Type B pancreatic cell (in vitro differentiated cells): ENCODE measurements around the gene TUBG1. TPM values are rescaled to one million over a fixed set of nuclear protein-coding genes. Genes with fewer than 3 reads are reported as not detected.

Experiments
- DNase-seq: peaks from one replicate; pipeline ENCODE4 v3.0.0; 2021; ENCODE audit warnings: mixed read lengths; ENCODE audit not compliant: unreplicated experiment; ENCODE audit errors: extremely low spot score
- H3K27ac Mint-ChIP-seq: 2 replicates; pipeline ENCODE4 v1.8.0; 2021; ENCODE audit warnings: mild to moderate bottlenecking, mixed read lengths
- H3K27me3 Mint-ChIP-seq: 2 replicates; pipeline ENCODE4 v1.8.0; 2021; ENCODE audit warnings: mixed read lengths
- H3K36me3 Mint-ChIP-seq: 2 replicates; pipeline ENCODE4 v1.8.0; 2021; ENCODE audit warnings: mixed read lengths
- H3K4me1 Mint-ChIP-seq: one replicate; pipeline ENCODE4 v1.8.0; 2021; ENCODE audit warnings: mixed read lengths; ENCODE audit not compliant: unreplicated experiment
- H3K4me3 Mint-ChIP-seq: 2 replicates; pipeline ENCODE4 v1.8.0; 2021; ENCODE audit warnings: mild to moderate bottlenecking, mixed read lengths
- H3K9me3 Mint-ChIP-seq: 2 replicates; pipeline ENCODE4 v1.8.0; 2021; ENCODE audit warnings: mixed read lengths
- long read RNA-seq: library from polyadenylated mRNA; unstranded; transcript quantifications from one replicate; pipeline ENCODE4 v2.0.0, GENCODE V29; 2020
- total RNA-seq: library from RNA; stranded (reverse); gene quantifications from 2 replicates; pipeline ENCODE4 v1.2.1, GENCODE V29; 2021; ENCODE audit warnings: low replicate concordance
- TF ChIP-seq, protein P1 (sequence below): fragments of 200-600 bp; sonication (generic); conservative IDR thresholded peaks from 2 replicates; pipeline ENCODE4 v1.5.0; 2021; ENCODE audit warnings: antibody characterized with exemption, mild to moderate bottlenecking

TUBG1 gene
- total RNA-seq: 44.7 and 63.2 TPM in 2 replicates
- long read RNA-seq, transcript TUBG1-201 (11 exons, 1,611 nt): major isoform, 68 of 73 reads
- long read RNA-seq, partial matches to known transcripts: 5 of 73 reads
- long read RNA-seq, other reads (novel, unspliced or antisense): 0 of 73 reads

DNA sequence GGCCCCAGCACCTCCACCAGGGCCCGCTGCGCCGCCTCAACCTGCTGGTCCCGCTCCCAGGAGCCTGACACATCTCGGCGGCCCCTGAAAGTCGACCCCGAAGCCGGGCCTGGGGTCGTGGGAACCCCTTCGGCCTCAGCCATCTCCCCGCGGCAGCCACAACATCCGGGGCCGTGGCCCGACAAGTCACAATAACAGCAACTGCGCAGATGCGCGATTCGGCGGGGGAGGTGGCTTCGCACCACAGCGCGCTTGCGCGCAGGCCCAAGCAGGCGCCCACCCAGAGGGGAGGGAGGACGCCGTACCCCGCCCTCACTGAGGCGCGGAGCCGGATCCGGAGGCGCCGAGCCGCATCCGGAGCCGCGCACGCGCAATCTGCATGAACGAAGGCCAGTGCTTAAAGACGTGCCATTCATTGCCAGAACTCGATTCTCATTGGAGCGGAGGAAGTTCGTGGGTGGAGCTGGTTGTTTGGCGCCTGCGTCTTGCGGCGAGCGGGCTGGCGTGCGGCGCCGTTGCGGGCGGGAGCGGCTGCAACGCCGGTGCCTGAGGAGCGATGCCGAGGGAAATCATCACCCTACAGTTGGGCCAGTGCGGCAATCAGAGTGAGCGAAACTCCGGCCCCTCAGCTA lies at the start of gene TUBG1, which contains the start of gene RETREG3:
TUBG1 (plus strand) TSS at position 502 of the 632 bp plus-strand sequence; CDS start at position 557, 55 bp downstream.
RETREG3 (minus strand) TSS at position 193 of the 632 bp plus-strand sequence; CDS start at position 143, 50 bp downstream.
- peaks cover 9% of the 10 kb centered on the region for H3K4me1 Mint-ChIP-seq
- TF ChIP-seq, protein P1, sequence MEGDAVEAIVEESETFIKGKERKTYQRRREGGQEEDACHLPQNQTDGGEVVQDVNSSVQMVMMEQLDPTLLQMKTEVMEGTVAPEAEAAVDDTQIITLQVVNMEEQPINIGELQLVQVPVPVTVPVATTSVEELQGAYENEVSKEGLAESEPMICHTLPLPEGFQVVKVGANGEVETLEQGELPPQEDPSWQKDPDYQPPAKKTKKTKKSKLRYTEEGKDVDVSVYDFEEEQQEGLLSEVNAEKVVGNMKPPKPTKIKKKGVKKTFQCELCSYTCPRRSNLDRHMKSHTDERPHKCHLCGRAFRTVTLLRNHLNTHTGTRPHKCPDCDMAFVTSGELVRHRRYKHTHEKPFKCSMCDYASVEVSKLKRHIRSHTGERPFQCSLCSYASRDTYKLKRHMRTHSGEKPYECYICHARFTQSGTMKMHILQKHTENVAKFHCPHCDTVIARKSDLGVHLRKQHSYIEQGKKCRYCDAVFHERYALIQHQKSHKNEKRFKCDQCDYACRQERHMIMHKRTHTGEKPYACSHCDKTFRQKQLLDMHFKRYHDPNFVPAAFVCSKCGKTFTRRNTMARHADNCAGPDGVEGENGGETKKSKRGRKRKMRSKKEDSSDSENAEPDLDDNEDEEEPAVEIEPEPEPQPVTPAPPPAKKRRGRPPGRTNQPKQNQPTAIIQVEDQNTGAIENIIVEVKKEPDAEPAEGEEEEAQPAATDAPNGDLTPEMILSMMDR: peak; percentile 53
- H3K9me3 Mint-ChIP-seq: no peaks in the 10 kb centered on the region
- H3K4me3 Mint-ChIP-seq: peak within 1 kb of the TSS; percentile 100
- H3K36me3 Mint-ChIP-seq: peaks cover 6% of the 10 kb centered on the region
- peak within 1 kb of the TSS; percentile 81 for H3K27ac Mint-ChIP-seq
- DNase-seq: peak; percentile 100
- no peaks in the 10 kb centered on the region for H3K27me3 Mint-ChIP-seq

DNA sequence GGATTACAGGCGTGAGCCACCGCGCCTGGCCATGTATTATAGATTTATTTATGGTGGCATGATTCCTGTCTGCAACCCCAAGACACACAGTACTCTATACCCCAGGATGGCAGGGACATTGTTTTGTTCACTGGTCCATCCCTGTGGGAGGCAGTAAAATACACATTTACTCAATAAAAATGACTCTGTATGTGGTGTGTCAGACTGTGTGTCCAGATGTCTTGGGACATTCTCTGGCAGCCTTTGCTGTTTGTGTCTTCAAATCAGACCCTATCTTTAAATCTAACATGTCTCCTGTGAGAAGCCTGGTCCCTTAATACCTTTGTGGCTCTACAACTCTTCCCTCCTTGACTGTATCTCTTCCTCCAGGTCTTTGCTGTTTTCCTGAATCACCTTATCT lies 49.2 kb upstream of the TUBG1 start:
- H3K27ac Mint-ChIP-seq: peak overlapping the region; percentile 59

DNA sequence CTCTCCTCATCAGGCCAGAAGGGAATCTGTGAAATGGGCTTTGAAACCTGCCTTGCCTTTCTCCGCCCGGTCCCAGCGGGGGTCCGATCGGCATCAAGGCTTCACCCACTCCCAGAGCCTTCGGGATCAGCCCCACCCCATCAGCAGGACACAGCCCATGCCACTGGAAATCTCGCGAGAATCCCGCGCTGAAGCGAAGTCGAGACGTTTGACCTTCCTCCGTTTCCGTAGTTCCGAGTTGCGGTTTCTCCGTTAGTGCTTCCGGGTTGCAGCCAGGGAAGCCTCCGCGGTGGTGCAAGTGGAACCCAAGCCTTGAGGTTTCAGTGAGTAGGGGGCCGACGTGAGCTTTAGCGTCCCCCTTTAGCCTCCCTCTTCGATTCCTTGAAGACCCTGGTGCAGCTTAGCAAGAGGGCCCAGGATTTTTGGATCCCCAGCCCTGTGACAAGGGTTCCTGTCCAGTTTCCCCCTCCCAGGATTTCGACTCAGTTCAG lies 47.5 kb upstream of the TUBG1 start, which contains the start of gene COASY:
COASY (plus strand) TSS at position 252 of the 491 bp plus-strand sequence. CDS start 475 bp downstream, outside the sequence.
- DNase-seq: peak; percentile 95
- Mint-ChIP-seq H3K4me1 (peaks cover 23% of the 10 kb centered on the region), H3K36me3 (peaks cover 3% of the 10 kb centered on the region), H3K27ac (peak within 1 kb of the TSS; percentile 88), H3K4me3 (peak within 1 kb of the TSS; percentile 92), H3K9me3 (no peaks in the 10 kb centered on the region), H3K27me3 (no peaks in the 10 kb centered on the region)
- TF ChIP-seq, protein P1: no peak

More for the DNA sequence above, 49.2 kb upstream of the TUBG1 start:
- H3K27me3 Mint-ChIP-seq: no peaks in the 10 kb centered on the region
- peaks cover 3% of the 10 kb centered on the region for H3K36me3 Mint-ChIP-seq
- H3K4me1 Mint-ChIP-seq: peaks cover 25% of the 10 kb centered on the region
- no peak for DNase-seq
- TF ChIP-seq, protein P1: no peak
- H3K9me3 Mint-ChIP-seq: no peaks in the 10 kb centered on the region
- H3K4me3 Mint-ChIP-seq: peak overlapping the region; percentile 81

DNA sequence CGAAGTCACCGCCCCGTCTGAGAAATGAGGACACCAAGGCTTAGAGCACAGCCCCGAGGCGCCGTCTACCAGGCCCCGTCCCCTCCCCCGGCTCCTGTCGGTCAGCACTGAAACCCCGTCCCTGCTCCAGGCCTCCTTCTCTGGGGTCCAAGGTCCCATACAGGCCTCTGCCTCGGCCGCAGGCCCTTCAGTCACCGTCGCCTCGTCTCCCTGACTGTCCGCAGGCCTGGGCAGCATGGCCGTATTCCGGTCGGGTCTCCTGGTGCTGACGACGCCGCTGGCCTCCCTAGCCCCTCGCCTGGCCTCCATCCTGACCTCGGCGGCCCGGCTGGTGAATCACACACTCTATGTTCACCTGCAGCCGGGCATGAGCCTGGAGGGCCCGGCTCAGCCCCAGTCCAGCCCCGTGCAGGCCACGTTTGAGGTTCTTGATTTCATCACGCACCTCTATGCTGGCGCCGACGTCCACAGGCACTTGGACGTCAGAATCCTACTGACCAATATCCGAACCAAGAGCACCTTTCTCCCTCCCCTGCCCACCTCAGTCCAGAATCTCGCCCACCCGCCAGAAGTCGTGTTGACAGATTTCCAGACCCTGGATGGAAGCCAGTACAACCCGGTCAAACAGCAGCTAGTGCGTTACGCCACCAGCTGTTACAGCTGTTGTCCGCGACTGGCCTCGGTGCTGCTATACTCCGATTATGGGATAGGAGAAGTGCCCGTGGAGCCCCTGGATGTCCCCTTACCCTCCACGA lies 46.9 kb upstream of the TUBG1 start:
- Mint-ChIP-seq H3K36me3 (peaks cover 4% of the 10 kb centered on the region), H3K27me3 (no peaks in the 10 kb centered on the region), H3K27ac (peak overlapping the region; percentile 88), H3K4me1 (peaks cover 21% of the 10 kb centered on the region), H3K9me3 (no peaks in the 10 kb centered on the region), H3K4me3 (peak overlapping the region; percentile 92)
- DNase-seq: no peak
- TF ChIP-seq, protein P1: no peak

DNA sequence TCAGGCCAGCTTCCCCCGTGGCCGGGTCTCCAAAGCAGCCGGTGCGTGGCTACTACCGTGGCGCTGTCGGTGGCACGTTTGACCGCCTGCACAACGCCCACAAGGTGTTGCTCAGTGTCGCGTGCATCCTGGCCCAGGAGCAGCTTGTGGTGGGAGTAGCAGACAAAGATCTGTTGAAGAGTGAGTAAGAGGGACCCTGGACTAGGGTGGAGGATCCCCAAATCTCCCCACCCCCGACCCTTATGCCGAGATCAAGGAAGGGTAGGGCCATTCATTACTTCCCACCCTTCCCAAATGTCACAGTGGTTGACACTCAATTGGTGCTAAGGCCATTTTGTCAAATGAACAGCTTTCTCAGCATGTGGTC lies 46.4 kb upstream of the TUBG1 start:
- DNase-seq: no peak
- H3K27ac Mint-ChIP-seq: peak overlapping the region; percentile 88
- H3K4me3 Mint-ChIP-seq: peak overlapping the region; percentile 92
- no peaks in the 10 kb centered on the region for H3K27me3 Mint-ChIP-seq
- no peaks in the 10 kb centered on the region for H3K9me3 Mint-ChIP-seq
- peaks cover 7% of the 10 kb centered on the region for H3K36me3 Mint-ChIP-seq
- TF ChIP-seq, protein P1: no peak
- peaks cover 24% of the 10 kb centered on the region for H3K4me1 Mint-ChIP-seq
